GM08714 (cell line): ENCODE results near the gene GJB5.
"Not testable (repeated sequence)": the region's sequence is repeated elsewhere in the genome, so short reads cannot be mapped to it uniquely, and the experiment has no call there.

Source experiments
- H3K4me3 ChIP-seq: fragments of 200-500 bp; sonication (Bioruptor generic); 2 replicates; pipeline ENCODE4 v1.5.1; 2014; ENCODE audit warnings: mild to moderate bottlenecking, low read length, inconsistent platforms
- ZNF274 ChIP-seq: IDR thresholded peaks from 2 replicates; pipeline ENCODE4 v1.6.1; 2012; ENCODE audit warnings: mild to moderate bottlenecking, low read depth, low read length

Gene GJB5

DNA sequence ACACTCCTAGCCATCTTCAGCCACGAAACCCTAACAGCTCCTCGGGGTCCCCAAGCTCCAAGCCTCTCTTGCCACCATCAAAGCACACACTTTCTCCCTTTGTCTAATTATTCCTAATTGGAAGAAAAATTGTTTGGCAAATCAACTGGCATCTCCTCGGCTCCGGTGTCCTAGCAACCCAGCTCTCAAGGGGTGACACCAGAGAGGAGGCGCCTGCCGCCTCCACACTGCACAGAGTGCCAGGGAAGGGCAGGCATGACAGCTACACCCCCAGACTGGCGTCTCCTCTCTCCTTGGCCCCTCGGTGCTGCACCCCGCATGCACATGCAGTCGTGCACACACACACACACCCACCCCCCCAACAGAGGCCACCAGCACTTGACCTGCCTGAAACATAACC is 18.2 kb upstream of the GJB5 start:
- H3K4me3 ChIP-seq = no peak overlapping the region
- TF ChIP-seq ZNF274 = no peak

DNA sequence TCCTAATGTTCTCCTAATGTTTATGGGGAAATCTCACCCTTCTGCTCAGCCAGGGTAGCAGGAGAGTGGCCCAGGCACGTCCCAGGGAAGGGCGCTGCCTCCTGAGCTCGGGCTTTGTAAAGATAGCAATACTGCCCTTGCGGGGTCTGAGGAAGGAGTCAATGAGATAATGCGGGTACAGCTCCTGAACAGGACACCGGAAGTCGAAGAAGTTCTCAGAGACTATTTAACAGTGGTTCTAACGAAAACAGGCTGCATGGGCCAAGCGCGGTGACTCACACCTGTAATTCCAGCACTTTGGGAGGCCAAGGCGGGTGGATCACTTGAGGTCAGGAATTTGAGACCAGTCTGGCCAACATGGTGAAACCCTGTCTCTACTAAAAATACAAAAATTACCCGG is 17.6 kb upstream of the GJB5 start:
- not testable (repeated sequence) for H3K4me3 ChIP-seq

DNA sequence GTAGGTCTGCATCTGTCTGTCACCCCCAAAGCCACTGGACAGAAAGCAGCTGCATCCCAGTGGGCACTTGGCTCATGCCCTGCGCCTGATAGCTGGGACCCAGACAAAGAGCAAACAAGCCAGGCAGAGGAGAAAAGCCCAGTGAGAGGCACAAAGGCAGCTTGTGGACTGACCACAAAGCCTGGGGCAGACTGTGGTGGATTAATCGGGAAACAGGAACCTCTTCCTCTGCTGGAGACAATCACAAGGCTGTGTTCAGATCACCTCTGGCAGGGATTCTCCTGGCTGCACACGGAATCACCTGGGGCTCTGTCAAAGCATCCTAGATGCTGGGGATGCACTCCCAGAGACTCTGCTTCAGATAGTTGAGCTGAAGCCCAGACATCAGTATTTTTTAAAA is 15.2 kb upstream of the GJB5 start:
- TF ChIP-seq ZNF274 = no peak
- no peak overlapping the region for H3K4me3 ChIP-seq

DNA sequence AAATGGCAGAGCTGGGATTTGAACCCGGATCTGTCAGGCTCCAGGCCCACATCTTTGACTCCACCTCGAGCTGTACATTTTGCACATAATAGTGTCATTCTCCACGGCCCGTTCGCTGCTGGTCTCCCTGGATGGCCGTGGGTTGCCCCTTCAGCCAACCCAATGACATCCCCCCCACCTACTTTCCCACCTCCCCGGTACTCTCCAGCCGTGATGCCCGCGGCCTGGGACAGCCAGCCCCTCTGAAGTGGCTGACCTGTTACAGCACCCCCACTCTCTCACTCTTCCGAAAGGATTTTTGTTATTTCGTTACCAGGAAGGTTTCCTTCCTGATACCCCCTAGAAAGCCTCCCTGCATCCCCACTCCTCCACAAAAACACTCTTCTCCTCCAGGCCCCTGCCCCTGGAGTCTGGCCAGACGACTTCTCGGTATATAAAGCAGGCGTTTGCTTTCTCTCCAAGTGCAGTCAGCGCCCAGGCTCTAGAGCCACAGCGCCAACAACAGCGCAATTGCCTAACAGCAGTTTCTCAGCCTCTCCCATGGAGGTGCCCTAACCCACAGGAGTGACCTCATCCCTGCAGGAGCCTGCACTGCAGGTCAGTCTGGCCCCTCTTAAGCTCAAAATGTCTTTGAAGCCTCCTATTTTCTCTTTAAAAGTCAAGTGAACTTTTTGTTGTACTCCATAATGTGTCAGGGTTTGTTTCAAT is 14.5 kb upstream of the GJB5 start:
- TF ChIP-seq ZNF274 = no peak
- no peak overlapping the region for H3K4me3 ChIP-seq

- TF ChIP-seq ZNF274 = no peak
Measured at GRCh38 chr1:34742667-34743270, 12.1 kb upstream of the GJB5 start.

GRCh38 chr1:34743775-34744174 is 11.1 kb upstream of the GJB5 start:
- TF ChIP-seq ZNF274 = no peak
- H3K4me3 ChIP-seq = no peak overlapping the region

More at GRCh38 chr1:34742667-34743270, 12.1 kb upstream of the GJB5 start:
- H3K4me3 ChIP-seq = no peak overlapping the region

DNA sequence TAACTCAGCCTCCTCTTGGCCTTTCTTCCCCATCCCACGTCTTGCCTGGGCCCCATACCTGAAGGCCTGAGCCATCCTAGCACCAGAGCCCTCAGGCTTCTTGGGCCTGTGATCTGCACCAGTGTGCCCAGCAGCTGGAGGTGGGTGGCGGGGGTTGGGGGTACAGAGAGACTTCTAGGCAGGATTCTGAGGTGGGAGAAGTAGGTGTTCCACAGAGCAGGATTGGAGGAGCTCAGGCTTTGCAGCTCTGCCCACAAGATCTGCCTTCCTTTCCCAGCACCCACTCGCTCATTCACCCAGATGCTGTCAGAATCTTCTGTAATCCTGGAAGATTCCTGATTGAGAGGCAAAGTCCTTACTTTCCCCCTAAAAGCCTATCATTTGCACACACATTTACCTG is 10.0 kb upstream of the GJB5 start:
- no peak overlapping the region for H3K4me3 ChIP-seq
- TF ChIP-seq ZNF274 = no peak

GRCh38 chr1:34745666-34746065 is 9.2 kb upstream of the GJB5 start:
- no peak overlapping the region for H3K4me3 ChIP-seq
- TF ChIP-seq ZNF274 = no peak

- no peak overlapping the region for H3K4me3 ChIP-seq
- TF ChIP-seq ZNF274 = no peak
Measured at GRCh38 chr1:34746101-34746500, 8.7 kb upstream of the GJB5 start.

DNA sequence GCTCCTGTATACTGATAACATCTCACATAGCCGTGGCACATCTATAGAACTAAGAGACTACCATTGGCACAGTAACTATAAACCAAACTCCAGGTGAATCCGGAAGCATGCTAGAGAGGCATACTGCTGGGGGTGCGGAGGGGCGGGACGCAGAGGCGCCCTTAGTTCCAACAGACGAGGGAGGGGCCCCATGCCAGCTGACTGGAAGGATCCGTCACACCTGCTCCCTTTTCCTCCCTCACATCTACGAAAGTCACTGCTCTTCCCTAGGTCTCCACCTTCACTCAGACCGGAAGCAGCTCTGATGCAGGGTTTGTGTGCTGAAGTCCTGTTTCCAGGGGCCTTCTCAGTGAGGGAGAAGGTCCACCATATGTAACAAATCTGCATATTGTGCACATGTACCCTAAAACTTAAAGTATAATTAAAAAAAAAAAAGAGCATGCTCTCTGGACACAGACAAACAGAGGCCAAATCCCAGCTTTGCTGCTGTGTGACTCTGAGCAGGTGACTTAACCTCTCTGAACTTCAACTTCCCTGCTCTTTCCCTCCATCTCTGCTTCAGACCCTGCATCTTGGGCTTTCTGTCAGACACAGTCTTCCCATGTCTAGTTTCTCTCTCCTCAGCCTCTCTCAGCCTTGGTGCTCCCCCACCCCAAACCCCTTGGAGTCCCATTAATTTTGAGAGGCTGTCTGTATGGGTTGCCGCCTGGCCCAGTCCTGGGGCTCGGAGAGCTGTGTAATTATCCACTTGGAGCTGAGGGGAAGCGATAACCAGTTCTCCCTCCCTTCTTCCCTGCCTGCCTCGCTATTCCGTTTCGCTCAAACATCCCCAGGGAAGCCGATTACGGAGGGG is 7.8 kb upstream of the GJB5 start:
- no peak overlapping the region for H3K4me3 ChIP-seq
- no peak for TF ChIP-seq ZNF274

- TF ChIP-seq ZNF274 = no peak
- no peak overlapping the region for H3K4me3 ChIP-seq
Measured at GRCh38 chr1:34747638-34747941, 7.3 kb upstream of the GJB5 start.

GRCh38 chr1:34749992-34750391 is 4.9 kb upstream of the GJB5 start:
- H3K4me3 ChIP-seq = no peak overlapping the region
- TF ChIP-seq ZNF274 = no peak

- no peak overlapping the region for H3K4me3 ChIP-seq
- no peak for TF ChIP-seq ZNF274
Measured at GRCh38 chr1:34750610-34751009, 4.2 kb upstream of the GJB5 start.

DNA sequence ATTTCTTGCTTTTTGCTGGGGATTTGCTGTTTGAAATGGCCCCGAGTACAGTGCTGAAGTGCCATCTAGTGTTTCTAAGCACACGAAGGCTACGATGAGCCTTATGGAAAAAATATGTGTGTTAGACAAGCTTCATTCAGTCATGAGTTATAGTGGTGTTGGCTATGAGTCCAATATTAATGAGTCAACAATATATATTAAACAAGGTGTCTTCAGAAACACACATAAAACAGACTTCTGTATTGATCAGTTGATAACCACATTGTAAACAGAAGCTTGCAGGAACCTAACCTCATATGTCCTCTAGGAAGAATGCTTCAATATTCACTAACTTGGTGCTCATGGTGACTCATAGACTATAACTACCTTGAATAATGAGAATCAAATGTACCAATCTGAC is 1.7 kb upstream of the GJB5 start:
- TF ChIP-seq ZNF274 = no peak

GRCh38 chr1:34755961-34756360 is 1.1 kb downstream of the GJB5 start:
- no peak for TF ChIP-seq ZNF274
- no peak overlapping the region for H3K4me3 ChIP-seq

More for the DNA sequence above, 1.7 kb upstream of the GJB5 start:
- H3K4me3 ChIP-seq = no peak overlapping the region

DNA sequence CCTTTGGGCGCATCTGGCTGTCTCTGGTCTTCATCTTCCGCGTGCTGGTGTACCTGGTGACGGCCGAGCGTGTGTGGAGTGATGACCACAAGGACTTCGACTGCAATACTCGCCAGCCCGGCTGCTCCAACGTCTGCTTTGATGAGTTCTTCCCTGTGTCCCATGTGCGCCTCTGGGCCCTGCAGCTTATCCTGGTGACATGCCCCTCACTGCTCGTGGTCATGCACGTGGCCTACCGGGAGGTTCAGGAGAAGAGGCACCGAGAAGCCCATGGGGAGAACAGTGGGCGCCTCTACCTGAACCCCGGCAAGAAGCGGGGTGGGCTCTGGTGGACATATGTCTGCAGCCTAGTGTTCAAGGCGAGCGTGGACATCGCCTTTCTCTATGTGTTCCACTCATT is 2.5 kb downstream of the GJB5 start:
- no peak overlapping the region for H3K4me3 ChIP-seq
- TF ChIP-seq ZNF274 = no peak
